GM12801 (cell line): Measurements from ENCODE around the gene TAPT1.

Experiments
- CTCF ChIP-seq: IDR thresholded peaks from one replicate; pipeline ENCODE4 v1.5.1; 2011; ENCODE audit warnings: control low read depth; ENCODE audit not compliant: insufficient read length; ENCODE audit errors: extremely low read depth

Gene TAPT1

GRCh38 chr4:16162891-16163290 lies 63.4 kb downstream of the TAPT1 start:
- TF ChIP-seq CTCF: no peak

GRCh38 chr4:16161851-16162408 lies 64.3 kb downstream of the TAPT1 start:
- TF ChIP-seq CTCF: no peak

- no peak for TF ChIP-seq CTCF
Observed at GRCh38 chr4:16160457-16160856, 65.8 kb downstream of the TAPT1 start.

GRCh38 chr4:16159286-16159685 lies 67.0 kb downstream of the TAPT1 start:
- TF ChIP-seq CTCF: no peak

GRCh38 chr4:16158504-16158852 lies 67.8 kb downstream of the TAPT1 start:
- no peak for TF ChIP-seq CTCF

GRCh38 chr4:16157609-16158503 lies 68.4 kb downstream of the TAPT1 start:
- no peak for TF ChIP-seq CTCF

GRCh38 chr4:16155528-16156169 lies 70.6 kb downstream of the TAPT1 start:
- TF ChIP-seq CTCF: no peak
